ENCODE data around the gene SCLT1. TPM values are rescaled to one million over a fixed set of nuclear protein-coding genes. Genes with fewer than 3 reads are reported as not detected.

SCLT1 gene
- total RNA-seq, 2 experiments from 2014 or later: 32.8 to 36.9 TPM

DNA sequence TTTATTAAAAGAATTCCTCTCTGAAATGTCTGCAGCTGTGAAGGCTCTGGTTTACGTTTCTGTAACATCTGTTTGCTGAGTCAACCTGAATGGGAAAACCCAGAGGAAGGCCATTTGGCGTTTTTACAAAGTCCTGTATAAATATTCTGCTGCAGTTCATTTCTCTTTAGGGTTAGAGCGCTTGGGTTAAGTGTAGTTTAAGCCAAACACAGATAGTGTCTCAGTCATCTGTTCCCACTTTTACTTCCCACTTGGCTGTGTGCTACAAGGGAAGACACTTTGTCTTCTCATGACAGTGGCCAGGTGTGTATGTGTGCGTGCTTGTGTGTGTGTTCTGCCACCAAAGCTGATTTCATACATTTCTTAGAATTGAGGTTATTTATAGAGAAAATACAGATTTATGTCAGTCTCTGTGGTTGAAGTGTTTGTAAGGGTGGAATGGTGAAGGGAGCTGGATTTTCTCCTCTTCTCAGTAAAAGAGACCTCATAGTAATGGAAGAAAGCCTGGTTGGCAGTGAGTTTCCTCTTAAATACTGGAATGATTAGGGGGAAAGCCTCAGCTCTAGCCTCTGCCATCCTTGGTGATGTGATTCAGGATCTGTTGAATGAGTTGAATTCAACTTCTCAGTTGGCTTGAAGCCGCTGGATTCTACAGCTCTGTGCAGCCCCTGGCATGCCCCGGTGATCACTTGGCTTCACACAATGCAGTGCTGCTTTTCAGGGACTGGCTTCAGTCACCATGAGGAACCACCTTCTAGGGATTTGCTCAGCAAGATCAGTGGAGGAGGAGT, 233.3 kb downstream of the SCLT1 start:
- ChIA-PET POLR2A (no interaction called here), CTCF (no interaction called here)
- no peaks in the 10 kb centered on the region for H3K9me3 Mint-ChIP-seq
- H3K4me1 Mint-ChIP-seq: peaks cover 51% of the 10 kb centered on the region
- H3K27me3 Mint-ChIP-seq: no peaks in the 10 kb centered on the region
- no peak overlapping the region for H3K27ac Mint-ChIP-seq
- peaks cover 68% of the 10 kb centered on the region for H3K36me3 Mint-ChIP-seq (ENCODE audit: low read depth)
- no peak overlapping the region for H3K4me3 Mint-ChIP-seq
- DNase-seq: no peak

DNA sequence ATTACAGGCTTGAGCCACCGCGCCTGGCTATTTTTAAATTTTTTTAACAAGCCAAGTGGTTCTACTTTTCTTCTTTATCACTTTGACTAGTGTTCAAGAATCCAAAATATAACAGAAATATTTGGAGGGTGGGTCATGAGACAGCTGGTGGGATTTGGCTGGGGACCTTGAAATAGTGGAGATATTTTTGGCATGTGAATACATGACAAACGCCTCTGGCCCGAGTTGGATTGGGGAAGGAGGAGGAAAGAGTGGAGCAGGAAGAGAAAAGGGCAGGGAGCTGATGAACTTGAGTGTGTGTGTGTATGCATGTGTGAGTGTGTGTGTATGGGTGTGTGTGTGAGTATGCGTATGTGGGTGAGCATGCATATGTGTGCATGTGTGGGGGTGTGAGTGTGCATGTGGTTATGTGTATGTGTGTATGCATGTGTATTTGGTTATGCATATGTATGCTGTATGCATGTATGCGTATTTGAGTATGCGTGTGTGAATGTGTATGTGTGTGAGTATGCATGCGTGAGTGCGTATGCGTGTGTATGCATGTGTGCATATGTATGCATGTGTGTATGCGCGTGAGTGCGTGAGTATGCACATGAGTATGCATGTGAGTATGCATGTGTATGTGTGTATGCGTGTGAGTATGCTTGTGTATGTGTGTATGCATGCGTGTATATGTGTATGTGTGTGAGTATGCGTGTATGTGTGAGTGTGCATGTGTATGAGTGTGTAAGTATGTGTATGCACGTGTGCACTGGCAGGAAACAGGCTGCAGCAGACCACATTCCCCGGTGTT, 234.3 kb downstream of the SCLT1 start:
- H3K9me3 Mint-ChIP-seq: no peaks in the 10 kb centered on the region
- H3K4me1 Mint-ChIP-seq: peaks cover 61% of the 10 kb centered on the region
- ChIA-PET POLR2A (no interaction called here), CTCF (interaction anchor here (0.7 to 1.5 kb wide), 3 partner anchors 15 to 30 kb away, joined by 3 to 4 read pairs (median 3); no protein-coding TSS in a partner anchor)
- peaks cover 68% of the 10 kb centered on the region for H3K36me3 Mint-ChIP-seq (ENCODE audit: low read depth)
- H3K4me3 Mint-ChIP-seq: no peak overlapping the region
- no peaks in the 10 kb centered on the region for H3K27me3 Mint-ChIP-seq
- no peak for DNase-seq
- H3K27ac Mint-ChIP-seq: peak overlapping the region; percentile 5

DNA sequence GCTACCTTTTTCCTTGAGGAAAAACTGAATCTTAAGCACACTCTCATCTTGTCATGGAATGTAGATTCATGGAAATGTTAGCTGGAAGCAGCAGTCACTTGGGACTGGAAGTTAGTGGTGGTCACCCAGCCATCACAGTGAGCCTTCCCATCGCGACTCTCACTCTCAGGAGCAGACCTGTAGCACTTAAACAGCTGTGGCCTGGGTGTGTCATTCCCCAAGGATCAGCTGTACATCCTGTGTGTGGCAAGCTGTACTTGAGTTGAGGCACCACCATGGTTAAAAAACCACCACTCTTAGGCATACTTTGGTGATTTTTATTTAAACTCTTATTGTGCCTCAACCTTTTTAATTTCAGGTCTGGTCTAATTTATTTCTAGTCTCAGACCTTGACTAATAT, 237.1 kb downstream of the SCLT1 start:
- no peak for DNase-seq
- ChIA-PET POLR2A (no interaction called here), CTCF (interaction anchor here (0.8 to 1.5 kb wide), 3 partner anchors 10 to 63 kb away, joined by 3 to 6 read pairs (median 3); no protein-coding TSS in a partner anchor)
- Mint-ChIP-seq H3K36me3 (ENCODE audit: low read depth) (peaks cover 73% of the 10 kb centered on the region), H3K27me3 (no peaks in the 10 kb centered on the region), H3K27ac (no peak overlapping the region), H3K9me3 (no peaks in the 10 kb centered on the region), H3K4me1 (peaks cover 50% of the 10 kb centered on the region), H3K4me3 (no peak overlapping the region)

GRCh38 chr4:128855621-128856020, 237.7 kb downstream of the SCLT1 start:
- peaks cover 73% of the 10 kb centered on the region for H3K36me3 Mint-ChIP-seq (ENCODE audit: low read depth)
- POLR2A ChIA-PET: no interaction called here
- no peaks in the 10 kb centered on the region for H3K9me3 Mint-ChIP-seq
- H3K4me3 Mint-ChIP-seq: no peak overlapping the region
- H3K27me3 Mint-ChIP-seq: no peaks in the 10 kb centered on the region
- CTCF ChIA-PET: interaction anchor here (0.5 to 1.5 kb wide), 7 partner anchors 8 to 78 kb away, joined by 3 to 7 read pairs (median 3); no protein-coding TSS in a partner anchor
- DNase-seq: no peak
- peaks cover 45% of the 10 kb centered on the region for H3K4me1 Mint-ChIP-seq
- H3K27ac Mint-ChIP-seq: no peak overlapping the region

- H3K27me3 Mint-ChIP-seq: no peaks in the 10 kb centered on the region
- peaks cover 70% of the 10 kb centered on the region for H3K36me3 Mint-ChIP-seq (ENCODE audit: low read depth)
- peak overlapping the region; percentile 84 for H3K27ac Mint-ChIP-seq
- peak; percentile 44 for DNase-seq
- H3K4me1 Mint-ChIP-seq: peaks cover 34% of the 10 kb centered on the region
- H3K9me3 Mint-ChIP-seq: no peaks in the 10 kb centered on the region
- peak overlapping the region; percentile 35 for H3K4me3 Mint-ChIP-seq
- ChIA-PET CTCF (interaction anchor here (1.0 to 1.4 kb wide), 3 partner anchors 9 to 45 kb away, joined by 3 to 7 read pairs (median 3); no protein-coding TSS in a partner anchor), POLR2A (no interaction called here)
These were observed 238.9 kb downstream of the SCLT1 start for GRCh38 chr4:128854433-128854832.

DNA sequence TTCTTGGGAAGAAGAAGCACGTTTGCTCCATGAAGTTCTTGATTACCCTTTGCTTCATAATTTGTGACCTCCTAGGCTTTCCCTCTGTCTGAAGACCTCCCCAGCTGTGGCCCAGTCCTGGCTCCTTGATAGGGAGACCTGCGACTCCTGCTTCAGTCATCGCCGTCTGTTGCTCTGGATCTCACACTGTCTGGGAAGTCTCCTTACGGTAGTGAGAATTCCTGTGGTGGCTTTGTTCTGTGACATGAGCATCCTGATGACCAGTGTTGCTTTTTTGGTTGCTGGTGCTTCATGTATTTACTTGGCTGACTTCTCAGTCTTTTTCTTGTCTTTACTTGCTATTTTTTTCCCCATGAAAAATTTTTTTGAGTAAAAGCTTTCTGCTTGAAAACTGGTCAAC, 239.6 kb downstream of the SCLT1 start:
- no peaks in the 10 kb centered on the region for H3K27me3 Mint-ChIP-seq
- peak overlapping the region; percentile 84 for H3K27ac Mint-ChIP-seq
- H3K9me3 Mint-ChIP-seq: no peaks in the 10 kb centered on the region
- ChIA-PET CTCF (interaction anchor here (1.0 kb wide), 1 partner anchor 44 kb away, joined by 3 read pairs; no protein-coding TSS in a partner anchor), POLR2A (no interaction called here)
- no peak for DNase-seq
- H3K4me3 Mint-ChIP-seq: no peak overlapping the region
- peaks cover 69% of the 10 kb centered on the region for H3K36me3 Mint-ChIP-seq (ENCODE audit: low read depth)
- H3K4me1 Mint-ChIP-seq: peaks cover 28% of the 10 kb centered on the region

- POLR2A ChIA-PET: no interaction called here
- Mint-ChIP-seq H3K4me3 (no peak overlapping the region), H3K9me3 (no peaks in the 10 kb centered on the region), H3K27me3 (no peaks in the 10 kb centered on the region), H3K27ac (no peak overlapping the region), H3K36me3 (ENCODE audit: low read depth) (peaks cover 74% of the 10 kb centered on the region), H3K4me1 (peaks cover 38% of the 10 kb centered on the region)
- CTCF ChIA-PET: interaction anchor here (0.6 to 0.7 kb wide), 2 partner anchors 16 to 18 kb away, joined by 3 read pairs; no protein-coding TSS in a partner anchor
- no peak for DNase-seq
These were observed 243.1 kb downstream of the SCLT1 start for GRCh38 chr4:128850252-128850651.

DNA sequence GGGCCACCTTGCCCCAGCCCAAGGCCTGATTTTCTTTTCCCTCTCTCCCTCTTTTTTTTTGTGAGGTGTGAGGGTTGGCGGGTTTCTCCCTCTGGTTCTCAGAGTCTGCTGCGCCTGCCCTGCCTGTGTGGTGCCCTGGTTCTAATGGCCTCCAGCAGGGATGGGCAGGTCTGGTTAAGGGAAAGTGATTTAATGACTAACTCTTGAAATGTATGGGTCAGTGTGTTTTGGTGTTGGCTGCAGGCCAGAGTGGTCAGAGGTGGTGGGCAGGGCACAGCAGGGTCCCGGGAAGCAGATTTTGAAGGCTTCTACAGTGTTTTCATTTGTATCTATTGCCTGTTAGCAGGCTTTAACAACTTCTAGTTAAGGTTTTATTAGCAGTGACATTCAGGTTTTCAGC, 244.9 kb downstream of the SCLT1 start:
- CTCF ChIA-PET: no interaction called here
- H3K27ac Mint-ChIP-seq: peak overlapping the region; percentile 79
- peaks cover 76% of the 10 kb centered on the region for H3K36me3 Mint-ChIP-seq (ENCODE audit: low read depth)
- no peak overlapping the region for H3K4me3 Mint-ChIP-seq
- H3K4me1 Mint-ChIP-seq: peaks cover 21% of the 10 kb centered on the region
- DNase-seq: no peak
- H3K27me3 Mint-ChIP-seq: no peaks in the 10 kb centered on the region
- POLR2A ChIA-PET: no interaction called here
- no peaks in the 10 kb centered on the region for H3K9me3 Mint-ChIP-seq

DNA sequence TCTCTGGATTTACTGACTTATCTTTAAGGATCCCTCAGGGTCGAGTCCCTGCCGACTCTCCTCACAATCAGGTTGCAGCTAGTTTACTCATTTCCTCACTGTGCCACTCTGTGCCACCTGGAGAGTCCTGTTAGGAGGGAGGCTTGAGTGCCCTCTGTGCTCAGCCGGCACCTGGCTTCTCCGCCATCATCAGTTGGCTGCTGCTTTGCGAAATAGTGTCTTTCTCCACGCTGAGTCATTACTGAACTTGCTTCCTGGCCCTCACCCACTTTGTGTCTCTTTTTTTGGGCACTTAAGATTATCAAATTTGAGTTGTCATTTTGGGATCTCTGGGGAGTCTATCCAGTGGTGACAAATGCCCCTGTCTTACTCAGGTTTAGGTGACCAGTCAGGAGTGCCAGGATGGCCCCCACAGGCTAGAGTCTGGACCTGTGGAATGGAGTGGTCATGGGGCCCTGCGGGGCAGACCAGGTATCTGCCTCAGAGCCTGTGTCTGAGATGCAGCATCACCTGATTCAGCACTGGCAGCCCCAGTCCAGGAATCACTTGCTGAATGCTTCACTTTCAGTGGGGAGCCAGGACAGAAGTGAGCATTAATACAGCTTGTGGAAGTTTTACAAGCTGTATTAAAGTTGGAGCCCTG, 246.1 kb downstream of the SCLT1 start:
- Mint-ChIP-seq H3K36me3 (ENCODE audit: low read depth) (peaks cover 72% of the 10 kb centered on the region), H3K4me3 (no peak overlapping the region), H3K9me3 (no peaks in the 10 kb centered on the region), H3K27ac (peak overlapping the region; percentile 23), H3K27me3 (no peaks in the 10 kb centered on the region), H3K4me1 (peaks cover 15% of the 10 kb centered on the region)
- CTCF ChIA-PET: no interaction called here
- no peak for DNase-seq
- POLR2A ChIA-PET: no interaction called here

DNA sequence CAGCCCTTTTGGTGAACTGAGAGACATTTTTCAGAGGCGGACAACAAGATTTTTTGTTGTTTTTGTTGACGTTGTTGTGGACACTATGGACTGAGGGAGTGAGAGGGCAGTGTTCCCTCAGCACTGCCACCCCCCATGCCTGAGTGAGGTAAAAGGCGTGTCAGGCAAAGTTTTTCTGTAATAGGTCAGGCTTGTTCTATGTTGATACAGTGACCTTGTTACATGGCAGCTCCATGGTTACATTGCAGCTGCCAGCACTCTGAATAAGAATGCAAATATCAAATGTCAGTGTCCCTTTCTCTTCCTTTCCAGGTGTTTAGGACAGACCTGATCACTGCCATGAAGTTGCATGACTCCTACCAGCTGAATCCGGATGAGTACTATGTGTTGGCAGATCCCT, 247.3 kb downstream of the SCLT1 start:
- DNase-seq: no peak
- H3K4me1 Mint-ChIP-seq: peaks cover 22% of the 10 kb centered on the region
- peaks cover 69% of the 10 kb centered on the region for H3K36me3 Mint-ChIP-seq (ENCODE audit: low read depth)
- no peak overlapping the region for H3K27ac Mint-ChIP-seq
- H3K27me3 Mint-ChIP-seq: no peaks in the 10 kb centered on the region
- CTCF ChIA-PET: no interaction called here
- POLR2A ChIA-PET: no interaction called here
- H3K4me3 Mint-ChIP-seq: no peak overlapping the region
- H3K9me3 Mint-ChIP-seq: no peaks in the 10 kb centered on the region

- no peaks in the 10 kb centered on the region for H3K9me3 Mint-ChIP-seq
- H3K36me3 Mint-ChIP-seq (ENCODE audit: low read depth): peaks cover 63% of the 10 kb centered on the region
- no peak for DNase-seq
- H3K27me3 Mint-ChIP-seq: no peaks in the 10 kb centered on the region
- no peak overlapping the region for H3K27ac Mint-ChIP-seq
- ChIA-PET CTCF (interaction anchor here (1.3 kb wide), 1 partner anchor 31 kb away, joined by 3 read pairs; no protein-coding TSS in a partner anchor), POLR2A (no interaction called here)
- peaks cover 32% of the 10 kb centered on the region for H3K4me1 Mint-ChIP-seq
- H3K4me3 Mint-ChIP-seq: no peak overlapping the region
These were observed 248.4 kb downstream of the SCLT1 start for GRCh38 chr4:128844931-128845330.

DNA sequence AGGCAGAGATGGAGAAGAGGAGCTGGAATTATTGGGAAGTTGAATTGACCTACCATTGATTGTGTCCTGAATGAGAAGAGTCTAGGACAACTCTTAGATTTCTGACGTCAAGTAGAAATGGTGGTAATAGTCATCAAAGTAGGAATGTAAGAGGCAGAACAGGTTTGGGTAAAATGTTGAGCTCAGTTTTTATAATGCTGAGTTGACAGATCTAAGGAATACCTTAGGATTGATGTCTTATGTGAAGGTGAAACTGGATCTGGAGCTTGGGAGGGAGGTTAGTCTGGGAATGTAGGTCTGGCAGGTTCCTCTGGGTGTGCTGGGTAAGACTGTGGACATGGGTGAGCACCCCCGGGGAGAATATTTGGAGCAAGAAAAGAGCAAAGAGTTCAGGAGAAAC, 251.9 kb downstream of the SCLT1 start:
- H3K9me3 Mint-ChIP-seq: no peaks in the 10 kb centered on the region
- no peak for DNase-seq
- CTCF ChIA-PET: interaction anchor here (0.6 to 1.6 kb wide), 8 partner anchors 9 to 738 kb away, joined by 3 to 5 read pairs (median 3); no protein-coding TSS in a partner anchor
- POLR2A ChIA-PET: no interaction called here
- peaks cover 36% of the 10 kb centered on the region for H3K4me1 Mint-ChIP-seq
- peaks cover 40% of the 10 kb centered on the region for H3K36me3 Mint-ChIP-seq (ENCODE audit: low read depth)
- peak overlapping the region; percentile 20 for H3K27ac Mint-ChIP-seq
- H3K4me3 Mint-ChIP-seq: no peak overlapping the region
- no peaks in the 10 kb centered on the region for H3K27me3 Mint-ChIP-seq

Measured in activated CD4-positive, alpha-beta T cell treated with anti-CD3 and anti-CD28 coated beads, Interleukin-2, amount 10 ng/mL, durations not matched to agents 7 days and 5 days (primary cell).